ENCODE data around the gene MYO7A.

DNA sequence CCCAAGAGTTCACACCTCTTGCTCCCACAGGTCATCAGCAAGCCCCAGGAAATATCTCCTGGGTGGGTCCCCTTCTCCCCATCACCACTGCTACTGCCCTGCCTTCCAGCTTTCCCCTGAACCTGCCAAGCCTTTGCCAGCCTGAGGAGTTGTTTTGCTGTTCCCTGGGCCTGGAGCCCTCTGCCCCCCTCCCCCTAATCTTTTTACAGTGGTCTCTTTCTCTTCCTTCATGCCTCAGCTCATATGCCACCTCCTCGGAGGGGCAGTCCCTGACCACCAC is 18.9 kb downstream of the MYO7A start:
- TF ChIP-seq, protein P1, sequence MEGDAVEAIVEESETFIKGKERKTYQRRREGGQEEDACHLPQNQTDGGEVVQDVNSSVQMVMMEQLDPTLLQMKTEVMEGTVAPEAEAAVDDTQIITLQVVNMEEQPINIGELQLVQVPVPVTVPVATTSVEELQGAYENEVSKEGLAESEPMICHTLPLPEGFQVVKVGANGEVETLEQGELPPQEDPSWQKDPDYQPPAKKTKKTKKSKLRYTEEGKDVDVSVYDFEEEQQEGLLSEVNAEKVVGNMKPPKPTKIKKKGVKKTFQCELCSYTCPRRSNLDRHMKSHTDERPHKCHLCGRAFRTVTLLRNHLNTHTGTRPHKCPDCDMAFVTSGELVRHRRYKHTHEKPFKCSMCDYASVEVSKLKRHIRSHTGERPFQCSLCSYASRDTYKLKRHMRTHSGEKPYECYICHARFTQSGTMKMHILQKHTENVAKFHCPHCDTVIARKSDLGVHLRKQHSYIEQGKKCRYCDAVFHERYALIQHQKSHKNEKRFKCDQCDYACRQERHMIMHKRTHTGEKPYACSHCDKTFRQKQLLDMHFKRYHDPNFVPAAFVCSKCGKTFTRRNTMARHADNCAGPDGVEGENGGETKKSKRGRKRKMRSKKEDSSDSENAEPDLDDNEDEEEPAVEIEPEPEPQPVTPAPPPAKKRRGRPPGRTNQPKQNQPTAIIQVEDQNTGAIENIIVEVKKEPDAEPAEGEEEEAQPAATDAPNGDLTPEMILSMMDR (IDR thresholded peaks at IDR 0.05; ENCODE audit: low read length), result no peak
- TF ChIP-seq EZH2 (optimal IDR thresholded peaks at IDR 0.05; ENCODE audit: low read depth, low read length), result no peak

Measured in MM.1S (cell line).